M059J (cell line): ENCODE data around the gene PARP12. TPM values are rescaled to one million over a fixed set of nuclear protein-coding genes. Genes with fewer than 3 reads are reported as not detected.

Source experiments
- DNase-seq: peaks from one replicate; pipeline ENCODE4 v3.0.0-alpha.2; 2012; ENCODE audit warnings: low read depth
- total RNA-seq: library from RNA; depleted of rRNA; stranded (reverse); fragments of >200 nt; shearing (Covaris generic); gene quantifications from 2 replicates; pipeline ENCODE4 v1.2.3, GENCODE V29; 2014

Gene PARP12
- total RNA-seq, 1 experiment from 2014 or later = 137 TPM

- DNase-seq = peak; percentile 99
Measured at GRCh38 chr7:140059273-140060242, 3.2 kb downstream of the PARP12 start.

- no peak for DNase-seq
Measured at GRCh38 chr7:140058517-140058916, 4.2 kb downstream of the PARP12 start.

GRCh38 chr7:140057143-140057535, 5.6 kb downstream of the PARP12 start:
- no peak for DNase-seq

GRCh38 chr7:140056431-140057142, 6.2 kb downstream of the PARP12 start:
- DNase-seq = no peak

GRCh38 chr7:140055833-140056232, 6.9 kb downstream of the PARP12 start:
- DNase-seq = no peak

GRCh38 chr7:140054751-140055150, 8.0 kb downstream of the PARP12 start:
- no peak for DNase-seq

- no peak for DNase-seq
Measured at GRCh38 chr7:140053812-140054539, 8.8 kb downstream of the PARP12 start.

GRCh38 chr7:140051820-140052219, 10.9 kb downstream of the PARP12 start:
- no peak for DNase-seq

- no peak for DNase-seq
Measured at GRCh38 chr7:140050100-140050499, 12.7 kb downstream of the PARP12 start.

GRCh38 chr7:140049339-140050024, 13.3 kb downstream of the PARP12 start:
- peak; percentile 56 for DNase-seq

GRCh38 chr7:140048989-140049338, 13.8 kb downstream of the PARP12 start:
- DNase-seq = no peak

GRCh38 chr7:140048138-140048537, 14.6 kb downstream of the PARP12 start:
- DNase-seq = no peak

- no peak for DNase-seq
Measured at GRCh38 chr7:140047197-140047596, 15.6 kb downstream of the PARP12 start.

- no peak for DNase-seq
Measured at GRCh38 chr7:140045697-140046096, 17.1 kb downstream of the PARP12 start.

- DNase-seq = no peak
Measured at GRCh38 chr7:140044251-140044650, 18.5 kb downstream of the PARP12 start.

- no peak for DNase-seq
Measured at GRCh38 chr7:140042386-140042670, 20.4 kb downstream of the PARP12 start.

GRCh38 chr7:140041659-140042385, 20.9 kb downstream of the PARP12 start:
- DNase-seq = no peak

GRCh38 chr7:140039896-140040295, 22.9 kb downstream of the PARP12 start:
- no peak for DNase-seq

GRCh38 chr7:140039066-140039465, 23.7 kb downstream of the PARP12 start:
- DNase-seq = peak; percentile 22

GRCh38 chr7:140036224-140036962, 26.4 kb downstream of the PARP12 start:
- DNase-seq = peak; percentile 61
